ENCODE measurements around the gene THSD1. TPM values are rescaled to one million over a fixed set of nuclear protein-coding genes. Genes with fewer than 3 reads are reported as not detected.
"Not testable (repeated sequence)": the region's sequence is repeated elsewhere in the genome, so short reads cannot be mapped to it uniquely, and the experiment has no call there.

Gene THSD1
- total RNA-seq, 1 donor from 2014 or later: 39.4 TPM

DNA sequence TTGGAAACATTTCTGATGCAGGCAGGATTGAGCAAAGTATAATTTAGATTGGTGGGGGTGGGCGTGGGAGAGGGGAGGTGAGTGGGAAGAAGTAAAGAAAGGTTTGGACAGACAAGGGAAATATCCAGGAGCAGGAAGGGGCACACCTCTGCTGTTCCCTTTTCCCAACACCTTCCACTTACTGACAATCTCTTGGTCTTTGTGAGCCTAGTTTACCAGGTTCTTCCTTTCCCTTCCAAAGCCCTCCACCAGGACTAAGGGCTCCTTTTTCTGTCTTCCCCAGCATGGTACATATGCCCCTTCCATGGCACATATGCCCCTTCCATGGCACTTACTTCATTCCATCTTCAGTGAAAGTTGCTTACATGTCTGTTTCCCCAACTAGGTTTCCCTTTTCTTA lies 6.2 kb upstream of the THSD1 start:
- no peak for DNase-seq (ENCODE audit: extremely low read depth, low read depth, low spot score)

- DNase-seq (ENCODE audit: extremely low read depth, low read depth, low spot score): no peak
Observed at GRCh38 chr13:52411629-52412028, 5.7 kb upstream of the THSD1 start.

GRCh38 chr13:52408071-52408658 lies 2.2 kb upstream of the THSD1 start:
- not testable (repeated sequence) for DNase-seq (ENCODE audit: extremely low read depth, low read depth, low spot score)

- DNase-seq (ENCODE audit: extremely low read depth, low read depth, low spot score): not testable (repeated sequence)
Observed at GRCh38 chr13:52407436-52407835, 1.5 kb upstream of the THSD1 start.

DNA sequence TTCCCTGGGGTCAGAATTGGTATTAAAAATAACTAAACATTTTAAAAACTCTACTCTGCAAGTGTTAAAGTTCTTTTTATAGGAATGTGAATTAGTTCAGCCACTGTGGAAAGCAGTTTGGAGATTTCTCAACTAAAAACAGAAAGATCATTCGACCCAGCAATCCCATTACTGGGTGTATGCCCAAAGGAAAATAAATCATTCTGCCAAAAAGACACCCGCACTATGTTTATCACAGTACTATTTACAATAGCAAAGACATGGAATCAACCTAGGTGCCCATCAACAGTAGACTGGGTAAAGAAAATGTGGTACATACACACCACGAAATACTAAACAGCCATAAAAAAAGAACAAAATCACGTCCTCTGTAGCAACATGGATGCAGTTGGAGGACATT lies 657 bp upstream of the THSD1 start:
- DNase-seq (ENCODE audit: extremely low read depth, low read depth, low spot score): no peak

- no peak for DNase-seq (ENCODE audit: extremely low read depth, low read depth, low spot score)
Observed at GRCh38 chr13:52405369-52405766, 604 bp downstream of the THSD1 start.

GRCh38 chr13:52399708-52400107 lies 6.3 kb downstream of the THSD1 start:
- DNase-seq (ENCODE audit: extremely low read depth, low read depth, low spot score): no peak

DNA sequence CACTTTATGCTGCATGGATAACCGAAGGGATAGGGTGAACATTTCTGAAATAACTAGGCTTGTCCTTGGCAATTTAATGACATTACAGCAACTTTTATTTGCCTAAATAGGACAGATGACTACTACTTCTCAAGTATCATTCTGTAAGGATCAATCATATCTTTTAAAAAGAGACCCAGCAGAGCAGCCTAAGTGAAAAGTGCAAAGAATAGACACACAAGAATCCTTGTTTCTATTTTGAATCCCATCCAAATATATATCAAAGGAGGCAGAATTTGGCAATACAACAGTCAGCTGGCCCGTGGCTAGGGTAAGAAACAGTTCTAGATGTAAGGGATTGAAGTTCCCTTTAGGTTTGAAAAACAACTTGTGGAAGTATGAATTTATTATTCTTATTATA lies 6.9 kb downstream of the THSD1 start:
- DNase-seq (ENCODE audit: extremely low read depth, low read depth, low spot score): no peak

DNA sequence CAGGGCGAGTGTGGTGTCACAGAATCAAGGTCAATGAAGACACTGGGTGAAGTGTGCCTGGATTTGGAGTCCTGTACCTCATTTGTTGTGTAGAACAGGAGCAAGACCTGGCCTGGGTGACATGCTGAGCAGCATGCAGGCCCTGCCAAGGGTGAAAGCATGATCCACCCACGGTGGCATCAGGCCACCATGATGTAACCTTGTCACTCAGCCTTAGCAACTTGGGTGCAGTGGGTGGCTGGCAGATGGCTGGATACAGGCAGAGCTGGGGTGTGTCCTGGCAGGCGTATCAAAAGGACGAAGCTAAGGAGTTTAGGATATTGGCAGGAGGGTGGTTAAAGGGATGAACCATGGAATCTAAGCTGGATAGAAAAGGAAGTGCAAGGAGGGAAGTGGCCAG lies 10.3 kb downstream of the THSD1 start:
- DNase-seq (ENCODE audit: extremely low read depth, low read depth, low spot score): no peak

DNA sequence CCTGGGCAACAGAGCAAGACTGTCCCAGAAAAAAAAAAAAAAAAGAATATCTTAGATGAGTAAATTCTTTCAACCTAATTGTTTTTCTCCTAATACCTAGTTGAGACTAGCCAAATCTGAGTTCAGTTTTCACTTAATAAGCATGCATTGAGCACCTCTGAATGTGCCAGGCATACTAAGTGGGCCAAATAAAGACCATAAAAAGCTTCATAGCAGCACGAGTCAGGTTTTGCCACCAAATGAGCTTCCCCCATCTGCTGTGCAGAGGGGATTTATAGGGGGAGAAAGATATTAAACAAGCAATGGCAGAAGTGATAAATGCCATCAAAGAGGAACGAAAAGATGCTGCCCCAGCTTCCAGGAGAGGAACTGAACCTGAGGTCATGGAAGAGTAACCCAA lies 11.4 kb downstream of the THSD1 start:
- no peak for DNase-seq (ENCODE audit: extremely low read depth, low read depth, low spot score)

GRCh38 chr13:52393572-52394357 lies 12.2 kb downstream of the THSD1 start:
- no peak for DNase-seq (ENCODE audit: extremely low read depth, low read depth, low spot score)

GRCh38 chr13:52387721-52388120 lies 18.3 kb downstream of the THSD1 start:
- no peak for DNase-seq (ENCODE audit: extremely low read depth, low read depth, low spot score)

GRCh38 chr13:52385870-52386269 lies 20.1 kb downstream of the THSD1 start:
- DNase-seq (ENCODE audit: extremely low read depth, low read depth, low spot score): no peak

GRCh38 chr13:52383366-52383765 lies 22.6 kb downstream of the THSD1 start:
- no peak for DNase-seq (ENCODE audit: extremely low read depth, low read depth, low spot score)

- no peak for DNase-seq (ENCODE audit: extremely low read depth, low read depth, low spot score)
Observed at GRCh38 chr13:52378312-52378711, 27.7 kb downstream of the THSD1 start.

DNA sequence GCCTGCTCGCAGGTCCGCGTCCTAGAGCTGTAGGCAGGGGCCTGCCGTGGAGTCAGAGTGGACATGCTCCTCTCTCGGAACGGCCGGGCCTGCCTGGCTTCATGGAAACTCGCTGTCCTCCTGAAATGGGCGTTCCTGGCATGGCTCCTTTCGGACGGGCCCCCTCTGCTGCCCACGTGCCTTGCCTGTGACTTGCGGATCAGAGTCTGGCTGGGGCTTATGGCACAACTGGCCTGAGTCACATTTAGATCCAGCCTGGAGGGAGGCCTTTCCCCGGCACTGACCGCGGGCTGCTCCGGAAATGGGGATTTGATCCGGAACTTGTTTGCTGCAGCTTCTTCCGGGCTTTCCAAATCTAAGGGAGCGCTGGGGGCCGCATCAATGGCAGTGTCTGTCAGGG lies 28.1 kb downstream of the THSD1 start:
- no peak for DNase-seq (ENCODE audit: extremely low read depth, low read depth, low spot score)

GRCh38 chr13:52374873-52375411 lies 31.0 kb downstream of the THSD1 start:
- no peak for DNase-seq (ENCODE audit: extremely low read depth, low read depth, low spot score)

DNA sequence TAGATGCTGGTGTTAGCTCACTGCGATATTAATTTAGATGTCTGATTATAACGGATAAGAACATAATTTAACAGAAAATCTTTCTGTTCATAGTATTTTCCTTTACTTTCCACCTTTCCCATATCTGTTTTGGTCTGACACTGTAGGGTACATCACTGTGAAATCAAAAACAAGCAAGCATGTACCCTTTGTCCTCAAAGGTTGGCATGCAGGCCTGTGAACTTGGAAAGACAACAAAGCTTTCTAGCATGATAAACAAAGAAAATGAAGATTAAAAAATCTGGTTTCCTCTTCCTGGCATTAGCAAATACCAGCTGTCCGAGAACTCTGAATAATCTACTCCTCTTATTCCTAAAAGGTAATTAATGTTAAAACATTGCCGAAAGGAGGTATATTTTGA lies 31.6 kb downstream of the THSD1 start:
- no peak for DNase-seq (ENCODE audit: extremely low read depth, low read depth, low spot score)

GRCh38 chr13:52373277-52373676 lies 32.7 kb downstream of the THSD1 start:
- not testable (repeated sequence) for DNase-seq (ENCODE audit: extremely low read depth, low read depth, low spot score)

DNA sequence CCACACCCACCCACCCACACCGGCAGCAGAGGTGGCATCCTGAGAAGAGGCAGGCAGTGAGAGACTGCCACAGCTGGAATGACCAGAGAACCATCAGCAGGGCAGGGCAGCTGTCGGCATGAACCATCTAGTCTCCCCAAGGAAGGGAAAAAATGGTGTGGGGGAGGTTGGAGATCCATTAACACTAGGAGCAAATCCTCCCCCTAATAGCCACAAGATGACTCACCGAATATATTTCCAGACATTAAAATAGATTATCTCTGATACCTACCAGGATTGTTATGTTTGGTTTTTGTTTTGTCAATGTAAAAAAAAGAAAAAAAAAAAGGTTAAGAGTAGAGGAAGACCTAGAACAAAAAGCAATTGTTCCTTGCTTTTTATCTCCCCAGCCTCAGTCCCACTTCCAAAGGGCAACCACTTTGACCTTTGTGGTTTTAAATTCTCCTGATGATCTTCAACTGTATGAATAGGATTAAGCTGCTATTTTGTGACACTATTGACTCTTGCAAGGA lies 34.2 kb downstream of the THSD1 start:
- DNase-seq (ENCODE audit: extremely low read depth, low read depth, low spot score): no peak

DNA sequence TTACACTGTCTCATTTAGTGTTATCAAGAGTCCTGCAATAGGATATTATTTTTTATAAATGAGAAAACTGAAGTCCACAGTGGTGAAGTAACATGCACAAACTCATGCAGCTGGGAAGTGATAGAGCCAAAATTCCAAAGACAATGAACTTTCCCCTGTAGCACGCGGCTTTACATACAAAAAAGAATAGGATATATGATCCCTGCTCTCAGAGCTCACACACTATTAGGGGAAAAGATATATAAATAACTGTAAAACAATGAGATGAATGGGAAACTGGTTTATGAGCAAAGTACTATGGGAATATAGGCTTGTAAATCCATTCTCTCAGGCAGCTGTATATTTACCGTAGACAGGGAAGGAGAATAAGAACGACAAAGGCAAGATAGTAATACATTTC lies 39.7 kb downstream of the THSD1 start:
- DNase-seq (ENCODE audit: extremely low read depth, low read depth, low spot score): no peak
